GM18858 (cell line): ENCODE measurements around the gene F7.
"Not testable (repeated sequence)": the region's sequence is repeated elsewhere in the genome, so short reads cannot be mapped to it uniquely, and the experiment has no call there.

Experiments used
- ATAC-seq: cut with Tn5 transposase; IDR thresholded peaks from one replicate; pipeline ENCODE4 v1.9.1; 2021; ENCODE audit not compliant: unreplicated experiment

F7 gene

GRCh38 chr13:113098162-113098732, 7.3 kb upstream of the F7 start:
- no peak for ATAC-seq

- no peak for ATAC-seq
Observed at GRCh38 chr13:113099142-113099541, 6.4 kb upstream of the F7 start.

- ATAC-seq = not testable (repeated sequence)
Observed at GRCh38 chr13:113102302-113102701, 3.3 kb upstream of the F7 start.

- no peak for ATAC-seq
Observed at GRCh38 chr13:113102727-113103126, 2.9 kb upstream of the F7 start.

GRCh38 chr13:113103646-113104045, 1.9 kb upstream of the F7 start:
- ATAC-seq = no peak

- no peak for ATAC-seq
Observed at GRCh38 chr13:113105921-113106452, 396 bp downstream of the F7 start.

- no peak for ATAC-seq
Observed at GRCh38 chr13:113106711-113107351, 1.2 kb downstream of the F7 start.

- not testable (repeated sequence) for ATAC-seq
Observed at GRCh38 chr13:113108521-113108920, 2.9 kb downstream of the F7 start.

- ATAC-seq = no peak
Observed at GRCh38 chr13:113109151-113110047, 3.8 kb downstream of the F7 start.

GRCh38 chr13:113110048-113110851, 4.7 kb downstream of the F7 start:
- ATAC-seq = no peak

GRCh38 chr13:113110852-113111315, 5.3 kb downstream of the F7 start:
- ATAC-seq = no peak

GRCh38 chr13:113111821-113112220, 6.2 kb downstream of the F7 start:
- ATAC-seq = not testable (repeated sequence)

- ATAC-seq = not testable (repeated sequence)
Observed at GRCh38 chr13:113112475-113112874, 6.9 kb downstream of the F7 start.

GRCh38 chr13:113112893-113113845, 7.6 kb downstream of the F7 start:
- no peak for ATAC-seq

- no peak for ATAC-seq
Observed at GRCh38 chr13:113113846-113114271, 8.3 kb downstream of the F7 start.

GRCh38 chr13:113114511-113115362, 9.1 kb downstream of the F7 start:
- no peak for ATAC-seq

GRCh38 chr13:113115363-113116205, 10.0 kb downstream of the F7 start:
- no peak for ATAC-seq
